GM18909 (cell line): ENCODE measurements around the gene PIBF1.

Experiments used
- ATAC-seq: cut with Tn5 transposase; IDR thresholded peaks from one replicate; pipeline ENCODE4 v1.9.1; 2021; ENCODE audit warnings: mild to moderate bottlenecking; ENCODE audit not compliant: unreplicated experiment, poor library complexity

Gene PIBF1

DNA sequence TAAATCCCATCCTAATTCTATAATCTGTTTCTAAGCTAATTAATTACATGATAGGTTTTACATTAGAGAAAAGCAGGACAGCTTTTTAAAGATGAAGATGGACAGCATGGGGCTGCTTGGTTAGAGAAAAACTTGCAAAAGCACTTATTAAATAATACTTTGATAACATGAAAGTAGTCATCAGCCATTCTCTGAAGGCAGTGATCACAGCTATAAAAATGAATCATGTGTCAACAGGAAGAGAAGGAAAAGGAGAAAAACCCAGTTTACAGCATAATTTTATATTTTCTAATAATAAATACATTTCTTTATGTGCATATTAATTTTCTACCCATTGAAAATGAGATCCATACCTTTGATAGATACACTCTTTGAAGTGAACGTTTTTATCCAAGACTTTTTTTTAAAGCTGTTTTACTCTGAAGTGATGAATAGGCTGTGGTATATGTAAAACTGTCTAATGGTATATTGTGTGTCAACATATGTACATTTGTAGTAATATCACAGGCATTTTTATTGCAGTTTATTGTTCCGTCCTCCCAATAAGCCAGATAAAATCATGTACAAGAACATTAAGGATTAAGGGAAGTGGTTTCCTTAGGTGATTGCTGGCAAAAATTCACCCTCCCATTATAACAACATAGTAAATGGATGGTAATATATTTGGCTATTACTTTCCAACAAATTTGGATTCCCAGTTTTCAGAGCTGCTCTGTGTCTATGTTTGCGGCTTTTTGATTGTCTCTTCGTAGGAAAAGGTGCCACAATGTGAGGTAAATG is 275.5 kb downstream of the PIBF1 start:
- ATAC-seq: no peak

DNA sequence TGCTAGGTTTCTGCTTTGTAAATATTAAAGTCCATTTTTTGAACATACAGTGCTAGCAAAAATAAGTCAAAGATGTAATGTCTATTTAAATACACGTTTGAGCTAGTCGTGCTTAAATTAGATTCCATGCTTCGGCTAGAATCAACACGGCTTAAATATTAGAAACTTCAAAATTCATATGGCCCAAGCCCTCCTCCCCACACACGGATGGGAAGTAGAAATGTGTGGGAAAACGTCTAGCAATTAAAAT is 276.1 kb downstream of the PIBF1 start:
- no peak for ATAC-seq

DNA sequence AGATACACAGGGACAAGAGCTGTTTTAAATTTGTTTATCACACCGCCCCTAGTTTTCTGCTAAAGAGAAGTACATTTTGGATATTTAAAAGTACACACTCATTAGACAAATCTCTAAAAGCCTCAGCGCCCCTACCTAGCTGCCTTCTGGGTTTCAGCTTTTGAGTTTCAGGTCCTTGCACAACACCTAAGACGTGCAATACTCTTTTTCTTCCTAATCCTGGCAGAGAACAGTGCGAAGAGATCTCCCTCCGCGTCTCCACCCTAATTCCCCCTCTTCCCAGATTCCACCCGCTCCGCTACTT is 276.5 kb downstream of the PIBF1 start:
- ATAC-seq: peak; percentile 19

DNA sequence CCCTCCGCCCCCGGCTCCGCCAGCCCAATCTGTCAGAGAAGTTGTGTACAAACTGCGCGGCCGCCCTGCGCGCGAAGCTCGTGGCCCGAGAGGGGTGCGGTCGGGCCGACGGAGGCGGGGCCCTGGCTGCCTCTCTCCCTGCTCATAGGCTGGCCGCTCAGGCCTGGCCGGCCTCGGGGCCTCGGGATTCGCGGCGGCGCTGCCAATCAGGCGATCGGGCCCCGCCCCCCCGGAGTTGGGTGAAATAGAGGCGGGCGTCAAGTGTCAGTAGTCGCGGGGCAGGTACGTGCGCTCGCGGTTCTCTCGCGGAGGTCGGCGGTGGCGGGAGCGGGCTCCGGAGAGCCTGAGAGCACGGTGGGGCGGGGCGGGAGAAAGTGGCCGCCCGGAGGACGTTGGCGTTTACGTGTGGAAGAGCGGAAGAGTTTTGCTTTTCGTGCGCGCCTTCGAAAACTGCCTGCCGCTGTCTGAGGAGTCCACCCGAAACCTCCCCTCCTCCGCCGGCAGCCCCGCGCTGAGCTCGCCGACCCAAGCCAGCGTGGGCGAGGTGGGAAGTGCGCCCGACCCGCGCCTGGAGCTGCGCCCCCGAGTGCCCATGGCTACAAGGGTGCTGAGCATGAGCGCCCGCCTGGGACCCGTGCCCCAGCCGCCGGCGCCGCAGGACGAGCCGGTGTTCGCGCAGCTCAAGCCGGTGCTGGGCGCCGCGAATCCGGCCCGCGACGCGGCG is 277.0 kb downstream of the PIBF1 start, which contains the start of gene KLF5:
KLF5 (plus strand) TSS at position 270 of the 724 bp plus-strand sequence; CDS start at position 593, 323 bp downstream.
- ATAC-seq: peak; percentile 98

DNA sequence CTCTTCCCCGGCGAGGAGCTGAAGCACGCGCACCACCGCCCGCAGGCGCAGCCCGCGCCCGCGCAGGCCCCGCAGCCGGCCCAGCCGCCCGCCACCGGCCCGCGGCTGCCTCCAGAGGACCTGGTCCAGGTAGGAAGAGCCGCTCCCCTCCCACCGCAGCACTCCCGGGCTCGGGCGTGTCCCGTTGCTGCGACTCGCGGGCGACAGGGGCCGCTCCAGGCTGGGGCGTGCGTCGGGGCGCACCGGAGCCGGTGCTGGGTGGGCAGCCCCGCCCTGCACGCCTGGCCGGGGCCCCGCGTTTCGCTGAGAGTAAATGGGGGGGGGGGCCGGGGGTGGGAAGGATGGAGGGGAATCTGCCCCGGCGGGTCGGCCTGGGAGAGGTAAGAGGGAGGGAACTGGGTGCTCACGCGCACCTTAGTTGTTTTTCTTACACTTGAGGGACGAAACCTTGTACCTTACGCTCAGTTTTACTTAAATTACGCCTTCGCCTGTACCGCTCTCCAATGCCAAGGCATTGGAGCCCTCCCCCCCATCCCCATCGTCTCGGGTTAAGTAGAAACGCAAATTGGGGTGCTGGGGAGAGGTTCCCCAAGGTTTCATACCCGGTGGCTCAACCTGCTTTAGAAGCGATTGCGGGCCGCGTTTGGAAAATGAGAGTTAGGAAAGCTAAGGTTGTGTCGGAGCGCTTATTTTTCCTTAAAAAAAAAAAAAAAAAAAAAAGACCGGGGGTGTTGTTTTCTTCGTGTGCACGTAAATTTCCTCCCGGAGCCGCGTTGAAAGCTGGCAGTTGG is 277.7 kb downstream of the PIBF1 start:
- ATAC-seq: peak; percentile 41

DNA sequence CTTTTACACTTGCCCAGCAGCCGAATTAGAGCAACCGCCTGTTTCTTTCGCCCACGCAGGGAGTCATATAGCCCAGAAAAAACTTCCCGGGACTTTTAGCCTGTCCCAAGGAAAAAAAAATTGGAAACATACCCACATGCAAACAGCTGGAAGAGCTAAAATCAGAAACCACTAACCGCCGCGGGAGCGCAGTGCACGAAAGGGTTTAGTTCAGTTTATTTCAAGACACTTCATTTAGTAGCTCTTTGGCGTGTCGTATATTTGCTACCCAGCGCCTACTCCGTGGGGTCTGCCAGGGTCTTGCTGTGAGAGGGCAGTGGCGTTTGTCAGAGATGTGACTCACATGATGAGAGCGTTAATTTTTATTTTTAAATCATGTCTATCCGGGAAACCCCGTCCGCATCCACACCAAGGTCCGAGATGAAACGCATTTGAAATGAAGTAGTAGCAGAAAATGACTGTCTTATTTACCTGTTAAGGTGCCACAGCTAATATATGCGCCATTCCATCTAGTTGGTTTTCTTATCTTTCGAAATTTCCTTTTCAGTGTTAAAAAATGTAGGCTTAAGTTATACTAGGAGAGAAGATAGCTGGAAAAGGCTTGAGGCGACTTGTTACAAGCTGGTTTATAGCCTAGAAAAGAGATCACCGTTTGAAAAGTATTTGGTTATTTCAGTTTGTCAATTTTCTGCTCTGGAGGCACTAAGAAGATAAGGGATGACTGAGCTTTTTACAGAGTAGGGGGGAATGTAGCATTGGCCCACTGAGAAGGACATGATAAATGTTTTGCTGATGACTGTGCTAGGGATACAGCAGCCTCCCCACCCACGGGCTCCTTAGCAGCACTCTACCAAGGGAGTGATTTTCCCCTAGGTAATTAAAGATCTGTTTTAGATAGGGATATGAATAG is 278.6 kb downstream of the PIBF1 start:
- no peak for ATAC-seq

DNA sequence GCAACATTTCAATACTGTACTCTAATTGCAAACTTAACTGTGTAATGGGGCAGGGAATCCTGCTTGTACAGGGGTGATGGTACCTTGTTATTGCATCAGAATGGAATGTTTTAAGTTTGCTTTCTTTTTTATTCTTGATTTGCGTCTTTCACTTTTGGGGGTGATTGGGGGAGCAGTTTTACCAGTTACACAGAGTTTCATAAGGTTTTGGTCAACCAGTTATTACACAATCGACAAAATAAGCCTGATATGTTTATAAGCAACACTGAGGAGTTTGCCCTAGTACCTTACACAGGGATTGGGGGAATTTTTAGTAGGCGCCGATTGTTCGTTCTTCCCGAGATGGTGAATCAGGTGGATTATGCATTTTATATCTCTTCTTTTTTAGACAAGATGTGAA is 279.5 kb downstream of the PIBF1 start:
- no peak for ATAC-seq

DNA sequence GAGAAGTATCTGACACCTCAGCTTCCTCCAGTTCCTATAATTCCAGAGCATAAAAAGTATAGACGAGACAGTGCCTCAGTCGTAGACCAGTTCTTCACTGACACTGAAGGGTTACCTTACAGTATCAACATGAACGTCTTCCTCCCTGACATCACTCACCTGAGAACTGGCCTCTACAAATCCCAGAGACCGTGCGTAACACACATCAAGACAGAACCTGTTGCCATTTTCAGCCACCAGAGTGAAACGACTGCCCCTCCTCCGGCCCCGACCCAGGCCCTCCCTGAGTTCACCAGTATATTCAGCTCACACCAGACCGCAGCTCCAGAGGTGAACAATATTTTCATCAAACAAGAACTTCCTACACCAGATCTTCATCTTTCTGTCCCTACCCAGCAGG is 279.9 kb downstream of the PIBF1 start:
- ATAC-seq: no peak

DNA sequence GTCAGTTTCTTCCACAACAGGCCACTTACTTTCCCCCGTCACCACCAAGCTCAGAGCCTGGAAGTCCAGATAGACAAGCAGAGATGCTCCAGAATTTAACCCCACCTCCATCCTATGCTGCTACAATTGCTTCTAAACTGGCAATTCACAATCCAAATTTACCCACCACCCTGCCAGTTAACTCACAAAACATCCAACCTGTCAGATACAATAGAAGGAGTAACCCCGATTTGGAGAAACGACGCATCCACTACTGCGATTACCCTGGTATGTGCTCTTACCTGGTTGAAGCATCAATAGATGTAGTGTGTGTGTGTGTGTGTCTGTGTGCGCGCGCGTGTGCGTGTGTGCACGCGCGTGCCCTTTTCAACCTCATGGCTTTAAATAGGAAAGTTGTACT is 280.5 kb downstream of the PIBF1 start:
- ATAC-seq: no peak

DNA sequence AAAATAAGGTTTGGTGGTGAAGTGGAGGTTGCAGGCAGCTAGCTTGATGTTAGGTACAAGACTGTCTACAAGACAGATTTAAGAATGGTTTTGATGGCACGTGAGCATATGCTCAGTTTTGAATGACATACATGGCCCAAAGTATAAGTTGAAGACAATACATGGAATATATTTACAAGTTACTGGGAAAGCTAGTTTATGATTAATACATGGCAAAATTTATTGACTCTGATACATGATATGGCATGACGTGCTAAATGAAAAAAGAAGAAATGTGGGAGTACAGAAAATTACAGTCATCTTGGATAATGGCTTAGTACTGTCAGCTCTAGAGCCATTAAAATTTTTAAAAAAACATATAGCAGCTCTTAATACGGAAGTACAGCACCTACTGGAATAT is 281.2 kb downstream of the PIBF1 start:
- no peak for ATAC-seq

DNA sequence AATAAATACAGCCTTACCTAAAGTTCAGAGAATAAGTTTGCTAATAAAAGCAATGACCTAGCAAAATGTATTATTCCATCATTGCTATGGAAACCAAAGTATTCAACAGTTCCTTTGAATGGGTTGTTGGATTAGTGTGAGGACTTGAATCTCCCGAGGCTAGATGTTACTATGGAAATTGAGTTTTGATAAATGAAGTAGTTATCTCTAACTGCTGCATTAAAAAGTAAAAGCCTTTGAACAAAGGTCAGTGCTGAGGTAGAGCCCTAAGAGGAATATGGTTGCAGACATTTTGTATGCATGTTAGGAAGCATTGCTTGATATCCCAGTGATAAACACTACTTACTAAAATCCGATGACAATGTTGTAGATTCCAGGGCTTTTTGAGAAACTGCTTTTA is 283.1 kb downstream of the PIBF1 start:
- ATAC-seq: no peak

DNA sequence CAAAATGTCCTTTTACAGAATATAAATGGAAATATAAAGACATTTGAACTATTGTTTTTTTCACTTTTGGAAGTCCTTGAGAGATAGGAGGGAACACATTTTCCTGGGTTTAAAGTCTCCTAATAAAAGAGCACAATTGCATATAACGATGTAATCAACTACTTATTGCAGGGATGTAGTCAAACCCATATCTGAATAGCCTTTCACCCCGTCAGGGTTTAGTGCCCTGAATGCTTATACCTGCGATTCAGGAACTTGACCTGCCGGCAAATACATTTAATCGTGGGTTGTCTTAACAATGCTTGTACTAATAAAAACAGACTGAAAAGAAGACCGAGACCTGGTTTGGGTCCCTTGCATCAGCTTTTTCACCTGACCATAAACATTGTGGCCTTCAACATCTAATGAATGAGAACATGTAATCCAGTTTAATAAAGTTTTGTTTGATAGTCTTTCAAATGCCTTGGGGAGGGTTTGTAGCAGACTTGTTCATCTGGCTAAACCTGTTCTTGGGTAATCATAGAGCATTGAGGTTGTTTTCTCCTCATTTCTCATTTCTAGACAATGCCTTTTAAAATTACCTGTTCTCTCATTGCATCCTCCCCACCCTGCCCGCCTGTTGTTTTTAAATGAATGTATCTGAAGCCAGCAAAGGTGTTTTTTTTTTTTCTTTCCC is 283.9 kb downstream of the PIBF1 start:
- ATAC-seq: no peak
